Measurements from ENCODE around the gene NPAS2.

NPAS2 gene

GRCh38 chr2:100819370-100820272 is at the start of gene NPAS2:
Gene NPAS2 (plus strand): TSS chr2:100820139. CDS start chr2:100904755, 84,616 bp downstream.
- H3K4me3 ChIP-seq (ENCODE audit: low read length), result peak within 1 kb of the TSS; percentile 84
- no peak for DNase-seq (ENCODE audit: low read depth)
- no peak for TF ChIP-seq CTCF (conservative IDR thresholded peaks at IDR 0.05; ENCODE audit: low read depth, low read length)

GRCh38 chr2:100771125-100771524 is 48.8 kb upstream of the NPAS2 start:
- no peak for TF ChIP-seq CTCF (conservative IDR thresholded peaks at IDR 0.05; ENCODE audit: low read depth, low read length)
- no peak overlapping the region for H3K4me3 ChIP-seq (ENCODE audit: low read length)
- no peak for DNase-seq (ENCODE audit: low read depth)

- no peak for DNase-seq (ENCODE audit: low read depth)
- H3K4me3 ChIP-seq (ENCODE audit: low read length), result no peak overlapping the region
- no peak for TF ChIP-seq CTCF (conservative IDR thresholded peaks at IDR 0.05; ENCODE audit: low read depth, low read length)
Observed at GRCh38 chr2:100773538-100773937, 46.4 kb upstream of the NPAS2 start.

GRCh38 chr2:100776445-100776844 is 43.5 kb upstream of the NPAS2 start:
- no peak overlapping the region for H3K4me3 ChIP-seq (ENCODE audit: low read length)
- DNase-seq (ENCODE audit: low read depth), result no peak
- TF ChIP-seq CTCF (conservative IDR thresholded peaks at IDR 0.05; ENCODE audit: low read depth, low read length), result no peak

- DNase-seq (ENCODE audit: low read depth), result no peak
- TF ChIP-seq CTCF (conservative IDR thresholded peaks at IDR 0.05; ENCODE audit: low read depth, low read length), result no peak
- H3K4me3 ChIP-seq (ENCODE audit: low read length), result no peak overlapping the region
Observed at GRCh38 chr2:100778637-100779450, 41.1 kb upstream of the NPAS2 start.

- H3K4me3 ChIP-seq (ENCODE audit: low read length), result no peak overlapping the region
- no peak for TF ChIP-seq CTCF (conservative IDR thresholded peaks at IDR 0.05; ENCODE audit: low read depth, low read length)
- DNase-seq (ENCODE audit: low read depth), result no peak
Observed at GRCh38 chr2:100779908-100780202, 40.1 kb upstream of the NPAS2 start.

Data from retinal pigment epithelial cell (primary cell).